ENCODE measurements around the gene GREB1. TPM values are rescaled to one million over a fixed set of nuclear protein-coding genes. Genes with fewer than 3 reads are reported as not detected.

GREB1 gene
- total RNA-seq, 1 donor from 2014 or later = 30.8 TPM

GRCh38 chr2:11567631-11568031 lies 33.8 kb downstream of the GREB1 start:
- no peak for DNase-seq (ENCODE audit: low spot score)
- peak overlapping the region; percentile 39 for H3K27ac Mint-ChIP-seq
- H3K9me3 Mint-ChIP-seq = no peaks in the 10 kb centered on the region
- Histone ChIP-seq H2AFZ (replicated peaks) (no peak overlapping the region), H3K36me3 (no peaks in the 10 kb centered on the region), H3K27me3 (no peaks in the 10 kb centered on the region), H3K4me2 (no peak overlapping the region), H3K4me1 (peaks cover 6% of the 10 kb centered on the region), H3K9me3 (ENCODE audit: low read depth) (no peaks in the 10 kb centered on the region), H3K27ac (no peak overlapping the region), H3F3A (ENCODE audit: low read depth) (no peaks in the 10 kb centered on the region), H3K9ac (no peak overlapping the region), H3K79me2 (ENCODE audit: low read depth) (no peaks in the 10 kb centered on the region), H4K20me1 (ENCODE audit: low read depth) (peaks cover 24% of the 10 kb centered on the region), H3K4me3 (no peak overlapping the region)
- peaks cover 10% of the 10 kb centered on the region for H3K27me3 Mint-ChIP-seq (ENCODE audit: insufficient read depth, low read depth)
- no peak for TF ChIP-seq EZH2phosphoT487 (IDR thresholded peaks at IDR 0.05)
- no peak for TF ChIP-seq CTCF (IDR thresholded peaks at IDR 0.05)
- TF ChIP-seq EZH2 (IDR thresholded peaks at IDR 0.05) = no peak
- peaks cover 52% of the 10 kb centered on the region for H3K36me3 Mint-ChIP-seq
- H3K4me1 Mint-ChIP-seq = peaks cover 20% of the 10 kb centered on the region
- H3K4me3 Mint-ChIP-seq = no peak overlapping the region

- Mint-ChIP-seq H3K36me3 (peaks cover 54% of the 10 kb centered on the region), H3K9me3 (no peaks in the 10 kb centered on the region), H3K27me3 (ENCODE audit: insufficient read depth, low read depth) (peaks cover 10% of the 10 kb centered on the region), H3K27ac (no peak overlapping the region), H3K4me3 (no peak overlapping the region), H3K4me1 (peaks cover 27% of the 10 kb centered on the region)
- DNase-seq (ENCODE audit: low spot score) = no peak
- Histone ChIP-seq H3F3A (ENCODE audit: low read depth) (peaks cover 7% of the 10 kb centered on the region), H3K79me2 (ENCODE audit: low read depth) (no peaks in the 10 kb centered on the region), H3K4me1 (peaks cover 7% of the 10 kb centered on the region), H3K36me3 (no peaks in the 10 kb centered on the region), H3K4me2 (no peak overlapping the region), H3K9ac (no peak overlapping the region), H2AFZ (replicated peaks) (no peak overlapping the region), H3K27me3 (no peaks in the 10 kb centered on the region), H3K9me3 (ENCODE audit: low read depth) (no peaks in the 10 kb centered on the region), H3K27ac (no peak overlapping the region), H4K20me1 (ENCODE audit: low read depth) (peaks cover 24% of the 10 kb centered on the region), H3K4me3 (no peak overlapping the region)
- TF ChIP-seq EZH2phosphoT487 (IDR thresholded peaks at IDR 0.05) = no peak
- no peak for TF ChIP-seq CTCF (IDR thresholded peaks at IDR 0.05)
- no peak for TF ChIP-seq EZH2 (IDR thresholded peaks at IDR 0.05)
Measured at GRCh38 chr2:11568436-11568835, 34.6 kb downstream of the GREB1 start.

GRCh38 chr2:11569636-11570035 lies 35.8 kb downstream of the GREB1 start:
- TF ChIP-seq EZH2 (IDR thresholded peaks at IDR 0.05) = no peak
- no peak for TF ChIP-seq CTCF (IDR thresholded peaks at IDR 0.05)
- H3K36me3 ChIP-seq = no peaks in the 10 kb centered on the region
- DNase-seq (ENCODE audit: low spot score) = no peak
- no peaks in the 10 kb centered on the region for H3K27me3 ChIP-seq
- H3K36me3 Mint-ChIP-seq = peaks cover 50% of the 10 kb centered on the region
- H3K9me3 ChIP-seq (ENCODE audit: low read depth) = no peaks in the 10 kb centered on the region
- H3K4me2 ChIP-seq = no peak overlapping the region
- H4K20me1 ChIP-seq (ENCODE audit: low read depth) = peaks cover 15% of the 10 kb centered on the region
- no peak overlapping the region for H3K27ac ChIP-seq
- no peak overlapping the region for H2AFZ ChIP-seq (replicated peaks)
- no peak overlapping the region for H3K9ac ChIP-seq
- peaks cover 14% of the 10 kb centered on the region for H3K4me1 ChIP-seq
- H3K9me3 Mint-ChIP-seq = no peaks in the 10 kb centered on the region
- H3K27ac Mint-ChIP-seq = no peak overlapping the region
- H3K27me3 Mint-ChIP-seq (ENCODE audit: insufficient read depth, low read depth) = peaks cover 7% of the 10 kb centered on the region
- no peaks in the 10 kb centered on the region for H3K79me2 ChIP-seq (ENCODE audit: low read depth)
- H3K4me3 ChIP-seq = no peak overlapping the region
- peaks cover 7% of the 10 kb centered on the region for H3F3A ChIP-seq (ENCODE audit: low read depth)
- H3K4me3 Mint-ChIP-seq = no peak overlapping the region
- peaks cover 31% of the 10 kb centered on the region for H3K4me1 Mint-ChIP-seq
